Activated CD8-positive, alpha-beta T cell treated with anti-CD3 and anti-CD28 coated beads, Interleukin-2, amount 10 ng/mL, durations not matched to agents 7 days and 5 days (primary cell): ENCODE results near the gene FLOT1. TPM values are rescaled to one million over a fixed set of nuclear protein-coding genes. Genes with fewer than 3 reads are reported as not detected.
"Not testable (repeated sequence)": the region's sequence is repeated elsewhere in the genome, so short reads cannot be mapped to it uniquely, and the experiment has no call there.

ENCODE experiments used
- ATAC-seq: fragments of 150-1000 bp; cut with Tn5 transposase; one replicate; pipeline ENCODE4 v1.10.0; 2021; ENCODE audit warnings: moderate library complexity
- CTCF ChIA-PET: fragments of 350-600 bp; sonication (Branson Sonifier 250); formaldehyde crosslinking; loops from one replicate; lab custom pipeline; 2021; ENCODE audit warnings: antibody characterized with exemption; lab: Charles Lee
- POLR2A ChIA-PET: fragments of 350-600 bp; sonication (Branson Sonifier 250); formaldehyde crosslinking; loops from one replicate; lab custom pipeline; 2021; ENCODE audit warnings: antibody characterized with exemption; lab: Charles Lee
- DNase-seq: peaks from one replicate; pipeline ENCODE4 v3.0.0-alpha.2; 2020
- H3K27ac Mint-ChIP-seq: one replicate; pipeline ENCODE4 v1.8.0; 2021; ENCODE audit warnings: mild to moderate bottlenecking, mixed read lengths
- H3K27me3 Mint-ChIP-seq: one replicate; pipeline ENCODE4 v1.8.0; 2021; ENCODE audit warnings: low read depth, mixed read lengths
- H3K36me3 Mint-ChIP-seq: one replicate; pipeline ENCODE4 v1.8.0; 2021; ENCODE audit warnings: low read depth, mixed read lengths
- H3K4me1 Mint-ChIP-seq: one replicate; pipeline ENCODE4 v1.8.0; 2021; ENCODE audit warnings: low read depth, mixed read lengths
- H3K4me3 Mint-ChIP-seq: one replicate; pipeline ENCODE4 v1.8.0; 2021; ENCODE audit warnings: mild to moderate bottlenecking, mixed read lengths
- H3K9me3 Mint-ChIP-seq: one replicate; pipeline ENCODE4 v1.8.0; 2022; ENCODE audit warnings: mixed read lengths; ENCODE audit not compliant: insufficient read depth
- total RNA-seq, 2 experiments: library from RNA; stranded (reverse); gene quantifications; one replicate each; pipeline ENCODE4 v1.2.3, GENCODE V29; 2021

Gene FLOT1
- total RNA-seq, 2 experiments from 2014 or later: 314 to 317 TPM

DNA sequence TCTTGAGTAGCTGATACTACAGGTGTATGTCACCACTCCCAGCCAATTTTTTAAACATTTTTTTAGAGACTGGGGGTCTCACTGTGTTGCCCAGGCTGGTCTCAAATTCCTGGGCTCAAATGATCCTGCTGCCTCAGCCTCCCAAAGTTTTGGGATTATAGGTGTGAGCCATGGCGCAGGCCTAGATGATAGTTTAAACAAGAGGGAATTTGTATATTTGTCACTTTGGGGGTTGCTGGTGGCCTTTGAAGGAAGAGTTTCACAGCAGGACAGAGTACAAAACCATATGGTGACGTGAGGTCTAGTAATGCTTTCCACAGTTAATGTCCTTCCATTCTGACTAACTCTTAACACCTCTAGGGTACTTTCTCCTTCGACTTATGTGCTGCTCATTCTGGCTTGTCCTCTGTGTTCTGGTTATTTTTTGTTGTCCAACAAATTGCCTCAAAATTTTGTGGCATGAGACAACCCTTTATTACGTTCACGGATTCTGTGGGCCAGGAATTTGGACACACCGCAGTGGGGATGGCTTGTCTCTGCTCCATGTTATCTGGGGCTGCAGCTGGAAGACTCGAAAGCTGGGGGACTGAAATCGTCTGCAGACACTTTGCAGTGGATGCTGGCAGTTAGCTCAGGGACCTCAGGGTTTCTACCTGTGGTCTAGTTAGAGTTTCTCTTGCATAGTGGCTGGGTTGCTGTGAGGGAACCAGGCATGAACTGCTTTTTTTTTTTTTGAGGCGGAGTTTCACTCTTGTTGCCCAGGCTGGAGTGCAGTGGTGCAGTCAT lies 24.9 kb upstream of the FLOT1 start:
- CTCF ChIA-PET: interaction anchor here (0.9 to 2.5 kb wide), 17 partner anchors 9 to 277 kb away, joined by 3 to 11 read pairs (median 5); partner anchors contain the start of gene IER3
- peaks cover 82% of the 10 kb centered on the region for H3K4me1 Mint-ChIP-seq
- peak overlapping the region; percentile 88 for H3K27ac Mint-ChIP-seq
- H3K4me3 Mint-ChIP-seq: peak overlapping the region; percentile 52
- no peaks in the 10 kb centered on the region for H3K27me3 Mint-ChIP-seq
- POLR2A ChIA-PET: interaction anchor here (0.6 to 5.7 kb wide), 7 partner anchors 10 to 53 kb away, joined by 3 to 46 read pairs (median 5); partner anchors contain the start of genes FLOT1 and IER3
- ATAC-seq (peak; percentile 43), DNase-seq (peak; percentile 65)
- peaks cover 9% of the 10 kb centered on the region for H3K36me3 Mint-ChIP-seq
- no peaks in the 10 kb centered on the region for H3K9me3 Mint-ChIP-seq

DNA sequence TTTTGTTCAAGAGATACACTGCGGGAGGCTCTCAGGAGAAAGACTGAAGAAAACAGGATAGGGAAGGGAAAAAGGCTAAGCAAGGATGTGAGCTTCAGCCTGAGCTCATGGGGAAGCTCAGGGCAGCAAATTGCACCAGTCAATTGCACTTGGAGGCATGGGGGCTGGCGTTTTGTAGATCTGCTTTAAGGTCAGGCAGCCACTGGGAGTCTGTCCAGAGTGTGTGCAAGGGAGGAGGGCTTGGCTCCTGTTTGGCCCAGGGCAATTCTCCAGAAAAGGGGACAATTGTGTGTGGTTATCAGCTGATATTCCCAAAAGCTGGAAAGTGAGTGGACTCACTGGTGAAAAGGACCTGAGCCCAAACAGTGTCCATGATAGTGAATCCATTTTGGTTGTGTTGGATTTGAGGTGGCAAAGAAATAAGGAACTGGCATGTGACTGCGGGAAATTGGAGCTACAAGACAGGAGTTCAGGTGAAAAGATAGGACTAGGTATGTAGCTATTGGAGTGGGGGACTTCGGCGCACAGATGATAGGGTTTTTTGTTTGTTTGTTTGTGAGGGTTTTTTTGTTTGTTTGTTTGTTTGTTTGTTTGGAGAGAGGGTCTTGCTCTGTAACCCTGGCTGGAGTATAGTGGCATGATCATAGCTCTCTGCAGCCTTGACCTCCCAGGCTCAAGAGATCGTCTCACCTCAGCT lies 24.1 kb upstream of the FLOT1 start:
- ATAC-seq (no peak), DNase-seq (no peak)
- Mint-ChIP-seq H3K27me3 (no peaks in the 10 kb centered on the region), H3K9me3 (no peaks in the 10 kb centered on the region), H3K27ac (peak overlapping the region; percentile 88), H3K4me3 (no peak overlapping the region), H3K36me3 (peaks cover 7% of the 10 kb centered on the region), H3K4me1 (peaks cover 79% of the 10 kb centered on the region)
- CTCF ChIA-PET: interaction anchor here (0.9 to 2.5 kb wide), 15 partner anchors 9 to 278 kb away, joined by 3 to 11 read pairs (median 4); partner anchors contain the start of gene IER3
- POLR2A ChIA-PET: interaction anchor here (1.2 to 5.7 kb wide), 6 partner anchors 11 to 53 kb away, joined by 3 to 46 read pairs (median 6); partner anchors contain the start of genes FLOT1 and IER3

DNA sequence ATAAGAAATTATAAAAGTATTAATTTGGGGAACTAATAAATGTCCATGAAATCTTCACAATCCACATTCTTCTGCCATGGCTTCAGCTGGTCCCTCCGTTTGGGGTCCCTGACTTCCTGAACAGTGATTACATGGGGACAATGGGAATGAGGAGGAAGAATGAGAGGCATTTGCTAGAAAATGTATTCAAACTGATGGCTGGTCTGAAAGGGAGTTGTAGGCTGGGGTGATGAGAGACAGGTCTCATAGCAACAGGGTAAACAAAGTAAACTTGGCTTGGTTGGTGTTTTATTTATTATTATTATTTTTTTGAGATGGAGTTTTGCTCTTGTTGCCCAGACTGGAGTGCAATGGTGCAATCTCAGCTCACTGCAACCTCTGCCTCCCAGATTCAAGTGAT lies 23.0 kb upstream of the FLOT1 start:
- not testable (repeated sequence) for H3K36me3 Mint-ChIP-seq, H3K27ac Mint-ChIP-seq, H3K27me3 Mint-ChIP-seq, H3K4me3 Mint-ChIP-seq, DNase-seq, H3K9me3 Mint-ChIP-seq, ATAC-seq
- H3K4me1 Mint-ChIP-seq: peaks cover 76% of the 10 kb centered on the region
- CTCF ChIA-PET: interaction anchor here (0.9 to 2.0 kb wide), 6 partner anchors 17 to 64 kb away, joined by 3 to 10 read pairs (median 4); partner anchors contain the start of gene IER3
- POLR2A ChIA-PET: interaction anchor here (4.9 to 5.7 kb wide), 2 partner anchors 22 to 23 kb away, joined by 40 to 46 read pairs; partner anchors contain the start of genes FLOT1 and IER3

DNA sequence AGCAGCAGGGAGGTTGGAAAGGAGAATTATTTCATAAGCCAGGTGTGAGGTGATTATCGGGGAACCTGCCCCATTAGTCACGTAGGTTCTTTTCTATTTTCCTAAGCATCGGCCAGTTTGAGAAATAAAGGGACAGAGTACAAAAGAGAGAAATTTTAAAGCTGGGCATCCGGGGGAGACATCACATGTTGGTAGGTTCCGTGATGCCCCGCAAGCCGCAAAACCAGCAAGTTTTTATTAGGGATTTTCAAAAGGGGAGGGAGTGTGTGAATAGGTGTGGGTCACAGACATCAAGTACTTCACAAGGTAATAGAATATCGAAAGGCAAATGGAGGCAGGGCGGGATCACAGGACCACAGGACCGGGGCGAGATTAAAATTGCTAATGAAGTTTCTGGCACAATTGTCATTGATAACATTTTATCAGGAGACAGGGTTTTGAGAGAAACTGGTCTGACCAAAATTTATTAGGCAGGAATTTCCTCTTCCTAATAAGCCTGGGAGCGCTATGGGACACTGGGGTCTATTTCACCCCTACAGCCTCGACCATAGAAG lies 22.1 kb upstream of the FLOT1 start:
- not testable (repeated sequence) for H3K4me3 Mint-ChIP-seq
- CTCF ChIA-PET: interaction anchor here (0.8 to 1.5 kb wide), 9 partner anchors 21 to 323 kb away, joined by 3 to 7 read pairs (median 3); partner anchors contain the start of gene FLOT1
- peak overlapping the region; percentile 86 for H3K27ac Mint-ChIP-seq

DNA sequence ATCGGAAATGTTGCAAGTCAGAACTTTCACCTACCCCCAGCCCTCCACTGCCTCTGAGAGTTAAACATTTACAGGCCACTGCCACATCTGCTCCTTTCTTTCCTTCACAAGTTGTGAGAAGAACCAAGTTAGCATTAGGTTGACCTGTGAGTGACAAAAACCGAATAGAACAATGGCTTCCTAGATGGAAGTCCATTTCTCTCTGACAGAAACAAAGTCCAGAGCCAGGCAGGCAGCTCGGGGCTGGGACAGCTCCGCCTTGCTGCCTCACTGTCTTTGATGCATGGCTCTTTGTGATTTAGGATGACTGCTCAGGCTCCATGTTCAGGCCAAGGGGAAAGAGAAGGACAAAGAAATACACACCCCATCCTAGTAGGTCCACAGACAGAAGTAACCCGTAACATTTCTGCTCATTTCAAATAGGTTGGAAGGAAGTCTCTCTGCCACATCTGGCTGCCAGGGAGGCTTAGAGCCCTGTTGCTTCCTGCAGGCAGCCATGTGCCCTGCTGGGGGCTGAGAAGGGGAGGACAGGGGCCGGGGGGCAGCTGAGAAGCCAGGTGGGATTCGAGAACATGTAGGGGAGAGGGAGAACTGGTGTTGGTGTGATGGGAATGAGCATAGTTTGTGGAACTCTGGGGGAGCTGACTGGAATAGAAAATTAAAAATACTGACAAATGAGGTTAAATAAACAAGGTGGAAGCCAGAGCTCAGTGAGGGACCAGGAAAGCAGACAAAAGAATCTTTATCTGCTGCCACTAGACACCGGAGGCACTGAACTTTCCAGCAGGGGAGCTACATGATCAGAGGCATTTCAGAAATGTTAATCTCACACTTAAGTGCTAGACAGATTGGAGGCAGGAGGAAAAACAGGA lies 21.4 kb upstream of the FLOT1 start:
- ATAC-seq (peak; percentile 24), DNase-seq (no peak)
- H3K9me3 Mint-ChIP-seq: no peaks in the 10 kb centered on the region
- no peaks in the 10 kb centered on the region for H3K27me3 Mint-ChIP-seq
- ChIA-PET CTCF (interaction anchor here (0.7 to 1.5 kb wide), 11 partner anchors 10 to 323 kb away, joined by 3 to 7 read pairs (median 3); partner anchors contain the start of gene FLOT1), POLR2A (interaction anchor here (1.0 to 1.6 kb wide), 2 partner anchors 20 to 27 kb away, joined by 5 to 8 read pairs; partner anchors contain the start of gene IER3)
- H3K4me3 Mint-ChIP-seq: peak overlapping the region; percentile 6
- peak overlapping the region; percentile 86 for H3K27ac Mint-ChIP-seq
- peaks cover 7% of the 10 kb centered on the region for H3K36me3 Mint-ChIP-seq
- peaks cover 72% of the 10 kb centered on the region for H3K4me1 Mint-ChIP-seq

More for the DNA sequence above, 22.1 kb upstream of the FLOT1 start:
- H3K27me3 Mint-ChIP-seq, H3K36me3 Mint-ChIP-seq, H3K9me3 Mint-ChIP-seq, ATAC-seq, DNase-seq: not testable (repeated sequence)
- H3K4me1 Mint-ChIP-seq: peaks cover 74% of the 10 kb centered on the region
- POLR2A ChIA-PET: interaction anchor here (1.6 kb wide), 1 partner anchor 21 kb away, joined by 8 read pairs; the partner anchor contains the start of gene IER3

DNA sequence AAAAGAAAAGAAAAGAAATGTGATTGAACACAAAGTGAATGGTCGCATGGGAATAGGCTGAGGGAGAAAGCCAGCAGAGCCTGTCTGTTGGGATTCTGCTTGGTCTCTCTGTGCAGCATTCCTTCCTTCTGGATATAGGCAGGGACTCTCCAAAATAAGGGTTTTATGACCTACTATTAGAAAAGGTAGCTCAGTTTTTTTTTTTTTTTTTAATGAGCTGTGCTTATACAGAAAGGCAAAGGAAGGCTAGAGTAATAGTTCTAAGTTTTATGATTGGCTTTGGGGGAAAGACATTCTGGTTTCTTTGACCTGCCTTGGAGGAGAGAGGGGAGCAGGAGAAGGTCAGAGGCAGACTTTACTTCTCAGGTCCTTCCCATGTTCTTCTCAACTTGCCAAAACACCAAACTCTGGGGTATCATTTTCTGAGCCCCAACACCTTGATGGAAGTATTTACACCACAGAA lies 20.7 kb upstream of the FLOT1 start:
- CTCF ChIA-PET: interaction anchor here (0.7 to 1.5 kb wide), 5 partner anchors 11 to 74 kb away, joined by 3 read pairs; no protein-coding TSS in a partner anchor

DNA sequence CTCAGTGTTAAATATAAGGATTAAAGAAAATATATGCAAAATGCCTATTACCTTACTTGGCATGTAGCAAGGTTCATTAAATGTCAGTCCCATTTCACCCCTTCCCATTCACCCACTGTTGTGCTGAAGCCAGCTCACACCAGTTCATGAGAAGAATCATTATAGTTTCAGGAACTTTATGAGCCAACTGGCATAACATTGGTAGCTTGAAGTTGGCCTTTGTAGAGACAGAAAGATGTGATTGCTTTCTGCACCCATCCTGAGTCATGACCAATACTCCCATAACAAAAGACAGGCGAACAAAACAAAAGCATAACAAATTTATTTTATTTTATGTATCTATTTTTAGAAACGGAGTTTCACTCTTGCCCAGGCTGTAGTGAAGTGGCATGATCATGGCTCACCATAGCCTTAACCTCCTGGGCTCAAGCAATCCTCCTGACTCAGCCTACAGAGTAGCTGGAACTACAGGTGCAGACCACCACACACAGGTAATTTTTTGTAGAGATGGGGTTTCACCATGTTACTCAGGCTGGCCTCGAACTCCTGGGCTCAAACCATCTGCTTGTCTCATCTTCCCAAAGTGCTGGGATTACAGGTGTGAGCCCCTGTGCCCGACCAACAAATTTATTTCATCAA lies 19.4 kb upstream of the FLOT1 start:
- Mint-ChIP-seq H3K27me3 (no peaks in the 10 kb centered on the region), H3K9me3 (no peaks in the 10 kb centered on the region), H3K27ac (no peak overlapping the region), H3K4me3 (no peak overlapping the region), H3K4me1 (peaks cover 64% of the 10 kb centered on the region), H3K36me3 (peaks cover 7% of the 10 kb centered on the region)
- POLR2A ChIA-PET: interaction anchor here (0.8 kb wide), 1 partner anchor 15 kb away, joined by 3 read pairs; no protein-coding TSS in a partner anchor
- DNase-seq (no peak), ATAC-seq (no peak)
- CTCF ChIA-PET: no interaction called here

More for the DNA sequence above, 20.7 kb upstream of the FLOT1 start:
- peaks cover 69% of the 10 kb centered on the region for H3K4me1 Mint-ChIP-seq
- H3K27ac Mint-ChIP-seq: peak overlapping the region; percentile 86
- peaks cover 7% of the 10 kb centered on the region for H3K36me3 Mint-ChIP-seq
- no peaks in the 10 kb centered on the region for H3K9me3 Mint-ChIP-seq
- no peaks in the 10 kb centered on the region for H3K27me3 Mint-ChIP-seq
- ATAC-seq (no peak), DNase-seq (no peak)
- POLR2A ChIA-PET: interaction anchor here (1.0 to 1.6 kb wide), 2 partner anchors 19 to 26 kb away, joined by 5 to 8 read pairs; partner anchors contain the start of gene IER3
- H3K4me3 Mint-ChIP-seq: no peak overlapping the region

DNA sequence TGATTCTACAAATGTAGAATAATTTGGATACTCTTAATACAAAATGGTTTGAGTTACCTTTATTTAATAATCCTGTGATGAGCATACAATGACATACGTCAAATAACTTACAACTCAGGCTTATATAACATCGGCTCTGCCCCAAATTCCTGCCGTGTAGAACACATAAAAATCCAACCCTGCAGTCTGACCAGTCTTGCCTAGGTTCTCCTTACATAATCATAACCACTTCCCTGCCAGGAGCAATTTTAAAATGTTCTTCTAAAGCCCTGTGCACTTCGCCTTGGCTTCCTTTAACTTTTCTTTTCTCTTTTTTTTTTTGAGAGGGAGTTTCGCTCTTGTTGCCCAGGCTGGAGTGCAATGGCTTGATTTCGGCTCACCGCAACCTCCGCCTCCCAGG lies 18.1 kb upstream of the FLOT1 start:
- no peaks in the 10 kb centered on the region for H3K27me3 Mint-ChIP-seq
- H3K27ac Mint-ChIP-seq: no peak overlapping the region
- peaks cover 55% of the 10 kb centered on the region for H3K4me1 Mint-ChIP-seq
- no peak for DNase-seq
- ChIA-PET CTCF (interaction anchor here (1.0 to 1.1 kb wide), 2 partner anchors 14 to 16 kb away, joined by 4 read pairs; partner anchors contain the start of gene IER3), POLR2A (no interaction called here)
- H3K4me3 Mint-ChIP-seq: no peak overlapping the region
- H3K36me3 Mint-ChIP-seq: peaks cover 7% of the 10 kb centered on the region
- ATAC-seq: no peak
- no peaks in the 10 kb centered on the region for H3K9me3 Mint-ChIP-seq

DNA sequence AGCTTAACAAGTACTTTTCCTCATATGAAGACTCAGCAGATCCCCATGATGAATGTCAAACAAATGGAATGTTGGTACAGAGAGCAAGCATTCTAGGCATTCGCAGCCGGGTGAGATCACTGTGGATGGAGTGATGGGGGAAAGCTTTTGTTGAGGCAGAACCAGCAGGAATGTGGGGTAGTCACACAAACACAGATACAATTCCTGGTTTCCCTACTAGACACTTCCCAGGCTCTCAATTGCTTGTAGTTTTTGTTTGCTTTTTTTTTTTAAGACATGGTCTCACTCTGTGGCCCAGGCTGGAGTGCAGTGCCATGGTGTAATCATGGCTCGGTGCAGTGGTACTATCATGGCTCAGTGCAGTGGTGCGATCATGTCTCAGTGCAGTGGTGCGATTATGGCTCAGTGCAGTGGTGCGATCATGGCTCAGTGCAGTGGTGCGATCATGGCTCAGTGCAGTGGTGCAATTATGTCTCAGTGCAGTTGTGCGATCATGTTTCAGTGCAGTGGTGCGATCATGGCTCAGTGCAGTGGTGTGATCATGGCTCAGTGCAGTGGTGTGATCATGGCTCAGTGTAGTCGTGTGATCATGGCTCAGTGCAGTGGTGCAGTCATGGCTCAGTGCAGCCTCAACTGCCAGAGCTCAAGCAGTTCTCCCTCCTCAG lies 17.2 kb upstream of the FLOT1 start:
- Mint-ChIP-seq H3K4me1 (peaks cover 48% of the 10 kb centered on the region), H3K27ac (no peak overlapping the region), H3K9me3 (no peaks in the 10 kb centered on the region), H3K27me3 (no peaks in the 10 kb centered on the region), H3K36me3 (peaks cover 7% of the 10 kb centered on the region), H3K4me3 (no peak overlapping the region)
- no peak for ATAC-seq
- POLR2A ChIA-PET: interaction anchor here (0.5 to 0.6 kb wide), 2 partner anchors 34 to 839 kb away, joined by 3 to 6 read pairs; no protein-coding TSS in a partner anchor
- CTCF ChIA-PET: interaction anchor here (0.6 to 1.6 kb wide), 5 partner anchors 13 to 60 kb away, joined by 3 to 8 read pairs (median 4); no protein-coding TSS in a partner anchor
- no peak for DNase-seq
